ENCODE measurements around the gene SMPD4.
"Not testable (repeated sequence)": the region's sequence is repeated elsewhere in the genome, so short reads cannot be mapped to it uniquely, and the experiment has no call there.

Gene SMPD4

GRCh38 chr2:130155956-130156623 is 25.3 kb downstream of the SMPD4 start:
- not testable (repeated sequence) for DNase-seq (ENCODE audit: insufficient read length, low spot score); FAIRE-seq
- TF ChIP-seq CTCF (IDR thresholded peaks at IDR 0.05; ENCODE audit: insufficient read depth, missing control alignments), result peak; percentile 55

- no peak for FAIRE-seq
- TF ChIP-seq CTCF (IDR thresholded peaks at IDR 0.05; ENCODE audit: insufficient read depth, missing control alignments), result no peak
- DNase-seq (ENCODE audit: insufficient read length, low spot score), result no peak
Observed at GRCh38 chr2:130154773-130155765, 26.3 kb downstream of the SMPD4 start.

- not testable (repeated sequence) for DNase-seq (ENCODE audit: insufficient read length, low spot score); FAIRE-seq
Observed at GRCh38 chr2:130154423-130154770, 27.0 kb downstream of the SMPD4 start.

- not testable (repeated sequence) for FAIRE-seq; DNase-seq (ENCODE audit: insufficient read length, low spot score)
Observed at GRCh38 chr2:130153721-130154422, 27.5 kb downstream of the SMPD4 start.

- no peak for TF ChIP-seq CTCF (IDR thresholded peaks at IDR 0.05; ENCODE audit: insufficient read depth, missing control alignments)
- DNase-seq (ENCODE audit: insufficient read length, low spot score) (no peak), FAIRE-seq (no peak)
Observed at GRCh38 chr2:130152816-130153595, 28.4 kb downstream of the SMPD4 start.

- not testable (repeated sequence) for FAIRE-seq; DNase-seq (ENCODE audit: insufficient read length, low spot score)
Observed at GRCh38 chr2:130152136-130152815, 29.1 kb downstream of the SMPD4 start.

GRCh38 chr2:130151145-130151512 is 30.3 kb downstream of the SMPD4 start:
- FAIRE-seq; DNase-seq (ENCODE audit: insufficient read length, low spot score): not testable (repeated sequence)

GRCh38 chr2:130150181-130151144 is 30.9 kb downstream of the SMPD4 start:
- no peak for TF ChIP-seq CTCF (IDR thresholded peaks at IDR 0.05; ENCODE audit: insufficient read depth, missing control alignments)
- no peak for FAIRE-seq
- no peak for DNase-seq (ENCODE audit: insufficient read length, low spot score)

GRCh38 chr2:130148515-130148914 is 32.9 kb downstream of the SMPD4 start:
- not testable (repeated sequence) for FAIRE-seq; DNase-seq (ENCODE audit: insufficient read length, low spot score)

GRCh38 chr2:130145006-130145414 is 36.4 kb downstream of the SMPD4 start, which contains the start of gene CCDC74B:
TSS of gene CCDC74B (minus strand) at chr2:130145112. CDS start at chr2:130144996, 116 bp downstream.
- not testable (repeated sequence) for FAIRE-seq

GRCh38 chr2:130143266-130144039 is 37.9 kb downstream of the SMPD4 start:
- FAIRE-seq; DNase-seq (ENCODE audit: insufficient read length, low spot score): not testable (repeated sequence)

More at GRCh38 chr2:130145006-130145414, 36.4 kb downstream of the SMPD4 start, which contains the start of gene CCDC74B:
- not testable (repeated sequence) for DNase-seq (ENCODE audit: insufficient read length, low spot score)

All from D721Med (cell line).